Epithelial cell of alveolus of lung (primary cell): ENCODE measurements around the gene HRH4. TPM values are rescaled to one million over a fixed set of nuclear protein-coding genes. Genes with fewer than 3 reads are reported as not detected.

Source experiments
- total RNA-seq: library from RNA; depleted of rRNA; stranded (reverse); fragments of >200 nt; gene quantifications from 2 replicates; pipeline ENCODE4 v1.2.1, GENCODE V29; 2015

The HRH4 gene, protein sequence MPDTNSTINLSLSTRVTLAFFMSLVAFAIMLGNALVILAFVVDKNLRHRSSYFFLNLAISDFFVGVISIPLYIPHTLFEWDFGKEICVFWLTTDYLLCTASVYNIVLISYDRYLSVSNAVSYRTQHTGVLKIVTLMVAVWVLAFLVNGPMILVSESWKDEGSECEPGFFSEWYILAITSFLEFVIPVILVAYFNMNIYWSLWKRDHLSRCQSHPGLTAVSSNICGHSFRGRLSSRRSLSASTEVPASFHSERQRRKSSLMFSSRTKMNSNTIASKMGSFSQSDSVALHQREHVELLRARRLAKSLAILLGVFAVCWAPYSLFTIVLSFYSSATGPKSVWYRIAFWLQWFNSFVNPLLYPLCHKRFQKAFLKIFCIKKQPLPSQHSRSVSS
- not detected in 2 replicates for total RNA-seq

GRCh38 chr18:24460388-24460787 lies at the start of gene HRH4:
HRH4 (plus strand) TSS chr18:24460637; CDS start chr18:24460729, 92 bp downstream.

DNA sequence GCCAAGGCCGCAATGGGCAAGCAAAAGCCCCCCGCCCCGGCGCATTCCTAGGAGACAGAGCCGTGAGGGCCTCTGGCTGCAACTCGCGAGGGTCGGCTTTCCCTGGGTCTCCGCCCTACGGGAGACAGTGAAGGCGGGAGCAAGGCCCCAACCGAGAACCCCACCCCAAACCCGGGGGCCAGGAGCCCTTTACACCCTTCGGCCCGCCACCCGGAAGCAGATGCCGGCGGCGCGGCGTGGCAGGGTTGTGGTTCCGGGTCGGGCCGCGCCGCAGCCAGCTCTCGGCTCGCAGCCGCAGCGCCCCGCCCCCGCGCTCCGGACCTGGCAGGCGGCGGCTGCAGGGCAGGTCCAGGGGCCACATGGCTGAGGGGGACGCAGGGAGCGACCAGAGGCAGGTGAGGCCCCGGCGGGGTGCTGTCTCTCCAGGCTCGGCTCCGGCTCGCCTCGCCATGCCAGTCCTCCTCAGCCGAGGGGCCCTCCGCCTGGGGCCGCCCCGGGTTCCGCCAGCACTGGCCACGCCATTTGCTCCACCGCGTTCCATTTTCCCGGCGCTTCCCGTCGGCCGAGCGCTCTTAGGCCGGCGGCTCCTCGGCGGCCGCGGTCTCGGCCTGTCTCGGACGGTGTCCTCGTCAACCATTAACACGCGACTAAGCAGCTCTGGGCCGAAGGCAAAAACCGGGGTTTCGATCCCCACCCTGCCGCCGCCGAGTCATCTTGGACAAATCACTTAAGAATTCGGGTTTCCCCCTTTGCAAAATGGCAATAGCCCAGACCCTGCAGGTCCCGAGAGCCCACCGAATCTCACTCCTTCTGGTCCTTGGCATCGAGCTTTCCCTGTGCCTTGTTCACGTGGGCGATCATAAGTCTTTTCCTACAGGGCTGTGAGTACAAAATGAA lies 33.8 kb upstream of the HRH4 start, which contains the start of gene IMPACT:
Gene IMPACT (plus strand): TSS at position 273 of the 897 bp plus-strand sequence. CDS start 87 bp downstream, at position 360.

Other genes starting within 250 kb of the HRH4 start
- 21.2 and 23.5 TPM in 2 replicates for gene OSBPL1A, start 62.8 kb upstream of the HRH4 start, total RNA-seq
- gene IMPACT, start 34.0 kb upstream of the HRH4 start, total RNA-seq, result 22.2 and 23.9 TPM in 2 replicates